ENCODE results near the gene MYO1G.

GRCh38 chr7:44971188-44971901 lies 7.5 kb downstream of the MYO1G start:
- TF ChIP-seq POLR2AphosphoS5 (IDR thresholded peaks at IDR 0.05), result no peak
- no peak for TF ChIP-seq POLR2A (IDR thresholded peaks at IDR 0.05)
- no peak for TF ChIP-seq CTCF (IDR thresholded peaks at IDR 0.05)
- no peak for TF ChIP-seq EP300 (IDR thresholded peaks at IDR 0.05; ENCODE audit: low read depth)
